HTR-8/SVneo (cell line): ENCODE results near the gene ZNF865.

Experiments
- DNase-seq: peaks from one replicate; pipeline ENCODE4 v3.0.0; 2011; ENCODE audit warnings: low spot score, mixed read lengths; ENCODE audit not compliant: insufficient read length
- FAIRE-seq: peaks from 2 replicates; lab custom pipeline; 2011; peaks lifted over from hg19 to GRCh38; lab: Jason Lieb, UNC

ZNF865 gene

GRCh38 chr19:55653651-55654322 is 48.3 kb downstream of the ZNF865 start:
- DNase-seq: peak; percentile 96
- peak; percentile 89 for FAIRE-seq

- FAIRE-seq: peak; percentile 90
- peak; percentile 90 for DNase-seq
Observed at GRCh38 chr19:55654323-55654867, 48.9 kb downstream of the ZNF865 start.

GRCh38 chr19:55654868-55655647 is 49.6 kb downstream of the ZNF865 start, which contains the start of gene U2AF2:
Gene U2AF2, plus strand, starts transcription at chr19:55655035. Its CDS starts 70 bp downstream, at chr19:55655105.
- FAIRE-seq: peak; percentile 78
- peak; percentile 83 for DNase-seq

- FAIRE-seq (no peak), DNase-seq (no peak)
Observed at GRCh38 chr19:55655648-55656040, 50.2 kb downstream of the ZNF865 start.

GRCh38 chr19:55656552-55656951 is 51.1 kb downstream of the ZNF865 start:
- FAIRE-seq: no peak

GRCh38 chr19:55656988-55657747 is 51.7 kb downstream of the ZNF865 start:
- no peak for DNase-seq
- no peak for FAIRE-seq

More at GRCh38 chr19:55656552-55656951, 51.1 kb downstream of the ZNF865 start:
- DNase-seq: no peak

GRCh38 chr19:55658846-55659459 is 53.5 kb downstream of the ZNF865 start:
- DNase-seq: no peak
- FAIRE-seq: no peak

- FAIRE-seq (no peak), DNase-seq (no peak)
Observed at GRCh38 chr19:55659822-55660221, 54.4 kb downstream of the ZNF865 start.

- DNase-seq: no peak
- no peak for FAIRE-seq
Observed at GRCh38 chr19:55660404-55660803, 55.0 kb downstream of the ZNF865 start.

GRCh38 chr19:55660991-55661390 is 55.5 kb downstream of the ZNF865 start:
- FAIRE-seq: no peak

GRCh38 chr19:55661826-55662225 is 56.4 kb downstream of the ZNF865 start:
- FAIRE-seq: no peak
- no peak for DNase-seq

More at GRCh38 chr19:55660991-55661390, 55.5 kb downstream of the ZNF865 start:
- DNase-seq: no peak

GRCh38 chr19:55663846-55664536 is 58.5 kb downstream of the ZNF865 start:
- no peak for FAIRE-seq
- DNase-seq: no peak

- FAIRE-seq (no peak), DNase-seq (no peak)
Observed at GRCh38 chr19:55666343-55667005, 61.0 kb downstream of the ZNF865 start.
